ENCODE data around the gene KLK3. TPM values are rescaled to one million over a fixed set of nuclear protein-coding genes. Genes with fewer than 3 reads are reported as not detected.

KLK3 gene
- polyA plus RNA-seq, 4 donors = 0.07 to 1.6 (median 0.69) TPM

GRCh38 chr19:50906217-50906616, 51.5 kb downstream of the KLK3 start:
- H3K27ac ChIP-seq (ENCODE audit: low read depth in 1 of 3, low read length in 2 of 3) = no peak overlapping the region
- peaks cover 3 to 32% (median 26%) of the 10 kb centered on the region in 3 donors for H3K27me3 ChIP-seq (ENCODE audit: control insufficient read depth in 3 of 3, insufficient read depth in 3 of 3, low read length in 3 of 3)
- H3K4me1 ChIP-seq (ENCODE audit: control insufficient read depth in 3 of 3, insufficient read depth in 2 of 3, low read depth in 1 of 3, low read length in 2 of 3) = peaks cover 0 to 2% (median 0%) of the 10 kb centered on the region in 3 donors
- no peaks in the 10 kb centered on the region for H3K9me3 ChIP-seq (ENCODE audit: control insufficient read depth in 2 of 2, insufficient read depth in 1 of 2, low read depth in 1 of 2, low read length in 1 of 2)
- 14 to 18% (median 18%) methylated on average over 5 of the region's 5 CpGs for WGBS, 3 donors
- DNase-seq (peak; percentile 12 to 22), FAIRE-seq (no peak)
- H3K4me3 ChIP-seq (ENCODE audit: low read depth in 1 of 3, low read length in 3 of 3) = no peak overlapping the region
- no peaks in the 10 kb centered on the region for H3K36me3 ChIP-seq (ENCODE audit: control insufficient read depth in 3 of 3, insufficient read depth in 2 of 3, low read depth in 1 of 3, low read length in 3 of 3)

GRCh38 chr19:50908336-50908735, 53.6 kb downstream of the KLK3 start:
- H3K27me3 ChIP-seq (ENCODE audit: control insufficient read depth in 3 of 3, insufficient read depth in 3 of 3, low read length in 3 of 3) = peaks cover 7 to 50% (median 34%) of the 10 kb centered on the region in 3 donors
- no peak overlapping the region for H3K4me3 ChIP-seq (ENCODE audit: low read depth in 1 of 3, low read length in 3 of 3)
- H3K4me1 ChIP-seq (ENCODE audit: control insufficient read depth in 3 of 3, insufficient read depth in 2 of 3, low read depth in 1 of 3, low read length in 2 of 3) = peaks cover 0 to 2% (median 0%) of the 10 kb centered on the region in 3 donors
- DNase-seq (no peak), FAIRE-seq (no peak)
- no peaks in the 10 kb centered on the region for H3K9me3 ChIP-seq (ENCODE audit: control insufficient read depth in 2 of 2, insufficient read depth in 1 of 2, low read depth in 1 of 2, low read length in 1 of 2)
- WGBS, 3 donors = 62 to 76% (median 76%) methylated on average over 25 of the region's 25 CpGs
- H3K36me3 ChIP-seq (ENCODE audit: control insufficient read depth in 3 of 3, insufficient read depth in 2 of 3, low read depth in 1 of 3, low read length in 3 of 3) = no peaks in the 10 kb centered on the region
- H3K27ac ChIP-seq (ENCODE audit: low read depth in 1 of 3, low read length in 2 of 3) = no peak overlapping the region

DNA sequence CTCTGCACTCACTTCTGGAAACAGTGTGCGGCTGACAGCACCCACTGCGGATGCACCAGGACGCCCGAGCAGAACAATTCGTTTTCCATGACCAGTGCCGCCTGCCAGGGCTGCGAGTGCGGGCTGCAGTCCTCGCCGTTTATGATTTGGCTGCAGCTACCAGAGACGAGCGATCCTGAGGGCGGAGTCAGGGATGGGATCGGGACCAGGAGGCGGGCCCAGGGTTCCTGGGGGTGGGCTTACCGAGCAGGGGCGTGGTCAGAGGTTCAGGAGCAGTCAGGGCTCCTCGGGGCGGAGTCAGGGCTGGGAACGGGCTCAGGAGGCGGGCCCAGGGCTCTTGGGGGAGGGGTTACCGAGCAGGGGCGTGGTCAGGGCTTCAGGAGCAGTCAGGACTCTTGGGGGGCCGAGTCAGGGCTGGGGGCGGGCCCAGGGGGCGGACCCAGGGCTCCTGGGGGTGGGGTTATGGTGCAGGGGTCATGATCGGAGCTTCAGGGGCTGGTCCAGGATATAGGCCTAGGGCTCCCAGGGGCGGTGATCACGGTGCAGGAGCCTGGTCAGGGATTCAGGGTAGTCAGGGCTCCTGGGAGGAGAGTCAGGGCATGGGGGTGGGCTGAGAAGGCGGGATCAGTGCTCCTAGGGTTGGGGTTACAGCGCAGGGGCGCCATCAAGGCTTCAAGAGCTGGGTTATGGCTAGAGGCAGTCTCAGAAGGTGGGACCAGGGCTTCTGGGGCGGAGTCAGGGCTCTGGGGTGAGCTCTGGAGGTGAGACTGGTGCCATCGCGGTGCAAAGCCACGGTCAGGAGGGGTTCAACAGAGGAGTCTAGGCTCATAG, 54.7 kb downstream of the KLK3 start:
- H3K27me3 ChIP-seq (ENCODE audit: control insufficient read depth in 3 of 3, insufficient read depth in 3 of 3, low read length in 3 of 3) = peaks cover 7 to 50% (median 34%) of the 10 kb centered on the region in 3 donors
- no peak for FAIRE-seq

More for the DNA sequence above, 54.7 kb downstream of the KLK3 start:
- peaks cover 0 to 2% (median 0%) of the 10 kb centered on the region in 3 donors for H3K4me1 ChIP-seq (ENCODE audit: control insufficient read depth in 3 of 3, insufficient read depth in 2 of 3, low read depth in 1 of 3, low read length in 2 of 3)
- no peak overlapping the region for H3K27ac ChIP-seq (ENCODE audit: low read depth in 1 of 3, low read length in 2 of 3)
- DNase-seq = peak; percentile 16 to 68
- H3K9me3 ChIP-seq (ENCODE audit: control insufficient read depth in 2 of 2, insufficient read depth in 1 of 2, low read depth in 1 of 2, low read length in 1 of 2) = no peaks in the 10 kb centered on the region
- WGBS, 3 donors = 5 to 10% (median 7%) methylated on average over 33 to 36 of the region's 36 CpGs
- H3K4me3 ChIP-seq (ENCODE audit: low read depth in 1 of 3, low read length in 3 of 3) = peak overlapping the region in 1 of 3 donors; percentile 1
- H3K36me3 ChIP-seq (ENCODE audit: control insufficient read depth in 3 of 3, insufficient read depth in 2 of 3, low read depth in 1 of 3, low read length in 3 of 3) = no peaks in the 10 kb centered on the region

Other genes with a start within 250 kb of the KLK3 start
- under 1 TPM in 2 of 4 donors, not detected in 2; 0.15 to 0.57 TPM for gene SYT3, start 215.0 kb upstream of the KLK3 start, polyA plus RNA-seq
- under 1 TPM in 1 of 4 donors, not detected in 3; 0.19 TPM for gene C19orf81, start 205.5 kb upstream of the KLK3 start, polyA plus RNA-seq
- gene SHANK1, start 135.1 kb upstream of the KLK3 start, polyA plus RNA-seq = 1 to 10 TPM in 1 of 4 donors, under 1 TPM in 2, not detected in 1; under 0.01 to 1.4 (median 0.46) TPM
- gene CLEC11A, start 131.6 kb upstream of the KLK3 start, polyA plus RNA-seq = 10 to 100 TPM in 1 of 4 donors, 1 to 10 TPM in 2, not detected in 1; 1.4 to 11.4 (median 4.7) TPM
- not detected for gene GPR32, start 84.5 kb upstream of the KLK3 start, polyA plus RNA-seq
- under 1 TPM in 1 of 4 donors, not detected in 3; 0.03 TPM for gene ACP4, start 64.5 kb upstream of the KLK3 start, polyA plus RNA-seq
- 10 to 100 TPM; 12.5 to 48.9 (median 29.8) TPM for gene KLK1, start 31.1 kb upstream of the KLK3 start, polyA plus RNA-seq
- under 1 TPM in 1 of 4 donors, not detected in 3; 0.24 TPM for gene KLK15, start 21.3 kb upstream of the KLK3 start, polyA plus RNA-seq
- under 1 TPM in 2 of 4 donors, not detected in 2; 0.03 to 0.12 TPM for gene KLK2, start 18.5 kb downstream of the KLK3 start, polyA plus RNA-seq
- not detected for gene KLK4, start 56.5 kb downstream of the KLK3 start, polyA plus RNA-seq
- under 1 TPM in 1 of 4 donors, not detected in 3; 0.10 TPM for gene KLK5, start 98.1 kb downstream of the KLK3 start, polyA plus RNA-seq
- under 1 TPM in 2 of 4 donors, not detected in 2; 0.03 to 0.07 TPM for gene KLK6, start 114.7 kb downstream of the KLK3 start, polyA plus RNA-seq
- under 1 TPM in 1 of 4 donors, not detected in 3; 0.07 TPM for gene KLK7, start 129.0 kb downstream of the KLK3 start, polyA plus RNA-seq
- under 1 TPM in 1 of 4 donors, not detected in 3; 0.12 TPM for gene KLK8, start 146.7 kb downstream of the KLK3 start, polyA plus RNA-seq
- 1 to 10 TPM in 1 of 4 donors, under 1 TPM in 2, not detected in 1; 0.10 to 1.7 (median 0.81) TPM for gene KLK10, start 164.8 kb downstream of the KLK3 start, polyA plus RNA-seq
- 1 to 10 TPM in 2 of 4 donors, under 1 TPM in 2; 0.67 to 1.4 (median 0.90) TPM for gene KLK11, start 171.7 kb downstream of the KLK3 start, polyA plus RNA-seq
- gene KLK12, start 180.1 kb downstream of the KLK3 start, polyA plus RNA-seq = 10 to 100 TPM in 1 of 4 donors, 1 to 10 TPM in 2, not detected in 1; 1.4 to 10.6 (median 2.7) TPM
- gene KLK13, start 210.2 kb downstream of the KLK3 start, polyA plus RNA-seq = 1 to 10 TPM in 3 of 4 donors, under 1 TPM in 1; 0.13 to 5.9 (median 2.5) TPM
- gene KLK14, start 228.0 kb downstream of the KLK3 start, polyA plus RNA-seq = under 1 TPM in 2 of 4 donors, not detected in 2; 0.07 to 0.22 TPM